ENCODE results near the gene RBM47.

The RBM47 gene

DNA sequence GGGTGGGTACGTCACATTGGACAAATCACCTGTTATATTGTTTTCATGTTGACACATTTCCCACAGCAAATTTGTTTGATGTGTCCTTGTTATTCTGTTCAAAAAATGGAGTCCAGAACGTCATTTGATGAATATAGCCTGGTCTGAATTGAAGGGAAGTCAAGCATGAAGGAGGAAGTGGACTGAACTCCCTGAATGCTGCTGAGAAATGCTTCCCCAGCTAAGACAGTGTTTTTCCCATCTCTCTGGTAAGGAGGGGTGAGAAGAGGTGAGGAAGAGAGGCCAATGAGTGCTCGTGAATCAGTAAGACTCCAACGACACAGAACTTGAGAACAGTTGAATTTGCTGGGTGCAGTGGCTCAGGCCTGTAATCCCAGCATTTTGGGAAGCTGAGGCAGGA lies 127.4 kb downstream of the RBM47 start:
- POLR2A ChIA-PET, result no interaction called here
- TF ChIP-seq L3MBTL2 (conservative IDR thresholded peaks at IDR 0.05) (no peak), ZNF384 (IDR thresholded peaks at IDR 0.05) (no peak), FOXM1 (IDR thresholded peaks at IDR 0.05; ENCODE audit: borderline replicate concordance) (no peak), HDGF (IDR thresholded peaks at IDR 0.05; ENCODE audit: borderline replicate concordance) (no peak)
- CTCF ChIA-PET, result no interaction called here
- no peak for DNase-seq (ENCODE audit: extremely low spot score)

DNA sequence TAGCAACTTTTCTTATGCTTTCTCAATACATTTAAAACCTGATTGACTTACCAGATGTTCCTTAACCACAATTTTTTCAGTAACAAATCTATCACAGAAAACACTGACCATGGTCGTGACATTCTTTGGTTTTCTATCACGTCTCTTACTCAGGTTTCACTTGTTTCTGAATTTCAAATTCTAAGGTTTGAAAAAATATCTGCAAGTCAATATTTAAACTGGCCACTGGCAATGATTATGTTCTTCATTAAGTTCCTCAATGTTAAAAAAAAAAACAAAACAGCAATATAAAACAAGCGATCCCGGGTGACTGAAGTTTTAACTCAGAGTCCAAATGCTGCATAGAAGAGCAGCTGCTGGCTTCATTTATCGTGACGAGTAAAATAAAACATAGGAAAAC lies 128.9 kb downstream of the RBM47 start:
- no peak for TF ChIP-seq FOXM1 (IDR thresholded peaks at IDR 0.05; ENCODE audit: borderline replicate concordance)
- no peak for TF ChIP-seq SUZ12 (IDR thresholded peaks at IDR 0.05)
- TF ChIP-seq TARDBP (IDR thresholded peaks at IDR 0.05), result no peak
- TF ChIP-seq FOXA1 (IDR thresholded peaks at IDR 0.05), result no peak
- TF ChIP-seq BHLHE40 (IDR thresholded peaks at IDR 0.05; ENCODE audit: borderline replicate concordance), result no peak
- TF ChIP-seq LEF1 (IDR thresholded peaks at IDR 0.05; ENCODE audit: borderline replicate concordance), result no peak
- no peak for TF ChIP-seq FOXK2 (IDR thresholded peaks at IDR 0.05)
- TF ChIP-seq ARNT (IDR thresholded peaks at IDR 0.05), result no peak
- no peak for TF ChIP-seq CTBP1 (IDR thresholded peaks at IDR 0.05; ENCODE audit: borderline replicate concordance)
- TF ChIP-seq ELF4 (IDR thresholded peaks at IDR 0.05), result no peak
- no peak for DNase-seq (ENCODE audit: extremely low spot score)
- CTCF ChIA-PET, result no interaction called here
- POLR2A ChIA-PET, result no interaction called here

- DNase-seq (ENCODE audit: extremely low spot score), result no peak
- POLR2A ChIA-PET, result no interaction called here
- CTCF ChIA-PET, result no interaction called here
- TF ChIP-seq SP1 (IDR thresholded peaks at IDR 0.05), result no peak
- no peak for TF ChIP-seq ZNF384 (IDR thresholded peaks at IDR 0.05)
- TF ChIP-seq, protein P1, sequence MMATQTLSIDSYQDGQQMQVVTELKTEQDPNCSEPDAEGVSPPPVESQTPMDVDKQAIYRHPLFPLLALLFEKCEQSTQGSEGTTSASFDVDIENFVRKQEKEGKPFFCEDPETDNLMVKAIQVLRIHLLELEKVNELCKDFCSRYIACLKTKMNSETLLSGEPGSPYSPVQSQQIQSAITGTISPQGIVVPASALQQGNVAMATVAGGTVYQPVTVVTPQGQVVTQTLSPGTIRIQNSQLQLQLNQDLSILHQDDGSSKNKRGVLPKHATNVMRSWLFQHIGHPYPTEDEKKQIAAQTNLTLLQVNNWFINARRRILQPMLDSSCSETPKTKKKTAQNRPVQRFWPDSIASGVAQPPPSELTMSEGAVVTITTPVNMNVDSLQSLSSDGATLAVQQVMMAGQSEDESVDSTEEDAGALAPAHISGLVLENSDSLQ (IDR thresholded peaks at IDR 0.05), result no peak
- TF ChIP-seq TARDBP (IDR thresholded peaks at IDR 0.05), result no peak
- no peak for TF ChIP-seq LEF1 (IDR thresholded peaks at IDR 0.05; ENCODE audit: borderline replicate concordance)
- no peak for TF ChIP-seq L3MBTL2 (conservative IDR thresholded peaks at IDR 0.05)
- TF ChIP-seq ARNT (IDR thresholded peaks at IDR 0.05), result no peak
- TF ChIP-seq FOXK2 (IDR thresholded peaks at IDR 0.05), result no peak
- no peak for TF ChIP-seq BHLHE40 (IDR thresholded peaks at IDR 0.05; ENCODE audit: borderline replicate concordance)
- TF ChIP-seq NFRKB (IDR thresholded peaks at IDR 0.05), result no peak
- TF ChIP-seq HDGF (IDR thresholded peaks at IDR 0.05; ENCODE audit: borderline replicate concordance), result no peak
- TF ChIP-seq FOXM1 (IDR thresholded peaks at IDR 0.05; ENCODE audit: borderline replicate concordance), result no peak
- TF ChIP-seq SUZ12 (IDR thresholded peaks at IDR 0.05), result no peak
- no peak for TF ChIP-seq FOXA1 (IDR thresholded peaks at IDR 0.05)
- no peak for TF ChIP-seq CTBP1 (IDR thresholded peaks at IDR 0.05; ENCODE audit: borderline replicate concordance)
- TF ChIP-seq ELF4 (IDR thresholded peaks at IDR 0.05), result no peak
These were observed 136.5 kb downstream of the RBM47 start for GRCh38 chr4:40493160-40493559.

GRCh38 chr4:40492691-40493090 lies 137.0 kb downstream of the RBM47 start:
- DNase-seq (ENCODE audit: extremely low spot score), result no peak
- TF ChIP-seq LEF1 (IDR thresholded peaks at IDR 0.05; ENCODE audit: borderline replicate concordance) (no peak), FOXK2 (IDR thresholded peaks at IDR 0.05) (no peak), ZNF384 (IDR thresholded peaks at IDR 0.05) (no peak), NFRKB (IDR thresholded peaks at IDR 0.05) (no peak), ARNT (IDR thresholded peaks at IDR 0.05) (no peak), FOXM1 (IDR thresholded peaks at IDR 0.05; ENCODE audit: borderline replicate concordance) (no peak), SUZ12 (IDR thresholded peaks at IDR 0.05) (no peak), ELF4 (IDR thresholded peaks at IDR 0.05) (no peak)
- TF ChIP-seq, protein P1 (IDR thresholded peaks at IDR 0.05), result no peak
- ChIA-PET CTCF (no interaction called here), POLR2A (no interaction called here)

GRCh38 chr4:40490481-40490880 lies 139.2 kb downstream of the RBM47 start:
- no peak for TF ChIP-seq ELF4 (IDR thresholded peaks at IDR 0.05)
- no peak for TF ChIP-seq ARNT (IDR thresholded peaks at IDR 0.05)
- TF ChIP-seq, protein P1 (IDR thresholded peaks at IDR 0.05), result no peak
- no peak for TF ChIP-seq L3MBTL2 (conservative IDR thresholded peaks at IDR 0.05)
- no peak for TF ChIP-seq FOXM1 (IDR thresholded peaks at IDR 0.05; ENCODE audit: borderline replicate concordance)
- DNase-seq (ENCODE audit: extremely low spot score), result no peak
- POLR2A ChIA-PET, result no interaction called here
- CTCF ChIA-PET, result no interaction called here

- no peak for DNase-seq (ENCODE audit: extremely low spot score)
- TF ChIP-seq L3MBTL2 (conservative IDR thresholded peaks at IDR 0.05) (no peak), ARNT (IDR thresholded peaks at IDR 0.05) (no peak), NFRKB (IDR thresholded peaks at IDR 0.05) (no peak), FOXM1 (IDR thresholded peaks at IDR 0.05; ENCODE audit: borderline replicate concordance) (no peak), ELF4 (IDR thresholded peaks at IDR 0.05) (no peak), ZNF384 (IDR thresholded peaks at IDR 0.05) (no peak), BHLHE40 (IDR thresholded peaks at IDR 0.05; ENCODE audit: borderline replicate concordance) (no peak), SP1 (IDR thresholded peaks at IDR 0.05) (no peak), TARDBP (IDR thresholded peaks at IDR 0.05) (no peak), CTBP1 (IDR thresholded peaks at IDR 0.05; ENCODE audit: borderline replicate concordance) (no peak), SUZ12 (IDR thresholded peaks at IDR 0.05) (no peak), FOXK2 (IDR thresholded peaks at IDR 0.05) (no peak), HDGF (IDR thresholded peaks at IDR 0.05; ENCODE audit: borderline replicate concordance) (no peak), LEF1 (IDR thresholded peaks at IDR 0.05; ENCODE audit: borderline replicate concordance) (no peak)
- TF ChIP-seq, protein P1 (IDR thresholded peaks at IDR 0.05), result no peak
- ChIA-PET CTCF (no interaction called here), POLR2A (no interaction called here)
These were observed 139.7 kb downstream of the RBM47 start for GRCh38 chr4:40489961-40490360.
